CD14-positive monocyte (primary cell): ENCODE results near the gene DPP6. TPM values are rescaled to one million over a fixed set of nuclear protein-coding genes. Genes with fewer than 3 reads are reported as not detected.

Source experiments
- DNase-seq, 3 donors: peaks; one replicate each; pipeline ENCODE4 v3.0.0-alpha.2; 2011 to 2022
- H2AFZ ChIP-seq: 2 replicates; pipeline ENCODE4 v1.6.0; 2012; ENCODE audit warnings: mild to moderate bottlenecking, low read depth, low read length, inconsistent platforms; ENCODE audit not compliant: insufficient read depth, poor library complexity, severe bottlenecking
- H3K27ac ChIP-seq, 2 donors: 1 replicate in 1 of 2; 2 replicates in 1 of 2; pipeline ENCODE4 v1.5.1; 2012 to 2013; ENCODE audit warnings: low read length in 2 of 2, control low read depth in 1 of 2, inconsistent platforms in 1 of 2, low read depth in 1 of 2, mild to moderate bottlenecking in 1 of 2
- H3K27me3 ChIP-seq, 2 donors: one replicate each; pipeline versions ENCODE4 v1.6.0 to v1.6.1; 2011 to 2013; ENCODE audit warnings: low read length in 2 of 2; ENCODE audit not compliant: control insufficient read depth in 2 of 2, insufficient read depth in 2 of 2
- H3K36me3 ChIP-seq, 2 donors: replicated peaks in 1 of 2; 1 replicate in 1 of 2; 2 replicates in 1 of 2; pipeline versions ENCODE4 v1.5.1 to v1.6.1; 2012 to 2013; ENCODE audit warnings: low read length in 2 of 2, control low read depth in 1 of 2, inconsistent platforms in 1 of 2, mild to moderate bottlenecking in 1 of 2; ENCODE audit not compliant: insufficient read depth in 2 of 2, control insufficient read depth in 1 of 2
- H3K4me1 ChIP-seq, 2 donors: 1 replicate in 1 of 2; 2 replicates in 1 of 2; pipeline versions ENCODE4 v1.5.1 to v1.6.1; 2012 to 2013; ENCODE audit warnings: low read length in 2 of 2, control low read depth in 1 of 2, inconsistent platforms in 1 of 2, mild to moderate bottlenecking in 1 of 2, moderate library complexity in 1 of 2; ENCODE audit not compliant: insufficient read depth in 2 of 2, control insufficient read depth in 1 of 2
- H3K4me2 ChIP-seq: replicated peaks from 2 replicates; pipeline ENCODE3; 2012; ENCODE audit warnings: low read length, moderate library complexity, mild to moderate bottlenecking; ENCODE audit not compliant: poor library complexity, severe bottlenecking; ENCODE audit errors: extremely low read depth
- H3K4me3 ChIP-seq, 3 experiments: fragments of 200-600 bp in 1 of 3; sonication (generic) in 1 of 3; replicated peaks in 1 of 3; 1 replicate in 2 of 3; 2 replicates in 1 of 3; pipeline ENCODE4 v1.5.1; 2011 to 2013; ENCODE audit warnings: low read length in 3 of 3, mild to moderate bottlenecking in 3 of 3, control low read depth in 2 of 3, low read depth in 2 of 3, inconsistent platforms in 1 of 3, moderate library complexity in 1 of 3
- H3K79me2 ChIP-seq: 2 replicates; pipeline ENCODE4 v1.6.0; 2012; ENCODE audit warnings: mild to moderate bottlenecking, control low read depth, inconsistent platforms, low read length, moderate library complexity; ENCODE audit not compliant: insufficient read depth
- H3K9ac ChIP-seq: 2 replicates; pipeline ENCODE4 v1.6.0; 2017; ENCODE audit warnings: low read length, mild to moderate bottlenecking; ENCODE audit not compliant: insufficient read depth, poor library complexity, severe bottlenecking
- H3K9me3 ChIP-seq, 2 donors: replicated peaks in 1 of 2; 1 replicate in 1 of 2; 2 replicates in 1 of 2; pipeline versions ENCODE4 v1.5.1 to v1.6.1; 2012 to 2013; ENCODE audit warnings: low read length in 2 of 2, control low read depth in 1 of 2; ENCODE audit not compliant: control insufficient read depth in 1 of 2, insufficient read depth in 1 of 2
- H4K20me1 ChIP-seq: 2 replicates; pipeline ENCODE4 v1.6.0; 2012; ENCODE audit warnings: mild to moderate bottlenecking, low read length, control low read depth, moderate library complexity; ENCODE audit not compliant: insufficient read depth
- H3K27ac Mint-ChIP-seq, 7 donors: one replicate each; pipeline ENCODE4 v1.8.0; 2020; ENCODE audit warnings: mild to moderate bottlenecking in 7 of 7, mixed read lengths in 7 of 7, moderate library complexity in 6 of 7, inconsistent platforms in 2 of 7
- H3K27me3 Mint-ChIP-seq, 3 donors: one replicate each; pipeline ENCODE4 v1.8.0; 2021 to 2022; ENCODE audit warnings: low read depth in 3 of 3, mild to moderate bottlenecking in 3 of 3, mixed read lengths in 3 of 3, moderate library complexity in 3 of 3, inconsistent platforms in 1 of 3
- H3K36me3 Mint-ChIP-seq, 2 donors: one replicate each; pipeline ENCODE4 v1.8.0; 2020; ENCODE audit warnings: mixed read lengths in 2 of 2, inconsistent platforms in 1 of 2, mild to moderate bottlenecking in 1 of 2
- H3K4me1 Mint-ChIP-seq: one replicate; pipeline ENCODE4 v1.8.0; 2020; ENCODE audit warnings: mild to moderate bottlenecking, mixed read lengths
- H3K4me3 Mint-ChIP-seq, 2 donors: one replicate each; pipeline ENCODE4 v1.8.0; 2020; ENCODE audit warnings: mild to moderate bottlenecking in 2 of 2, mixed read lengths in 2 of 2, moderate library complexity in 1 of 2
- H3K9me3 Mint-ChIP-seq, 7 donors: one replicate each; pipeline ENCODE4 v1.8.0; 2020 to 2022; ENCODE audit warnings: mixed read lengths in 7 of 7, mild to moderate bottlenecking in 6 of 7, moderate library complexity in 6 of 7, inconsistent platforms in 2 of 7
- CTCF ChIP-seq: fragments of 200-600 bp; IDR thresholded peaks from one replicate; pipeline ENCODE4 v1.8.0; 2022; ENCODE audit warnings: antibody characterized with exemption, mild to moderate bottlenecking
- WGBS: methylation state at CpG from one replicate; pipeline ENCODE4 v1.1.5; 2013; ENCODE audit warnings: missing lambda C conversion rate; ENCODE audit not compliant: insufficient coverage; 5-methylcytosine and 5-hydroxymethylcytosine counted together
- intact Hi-C, 2 donors: fragments of 100-400 bp; cut with micrococcal nuclease; formaldehyde crosslinking; loops; one replicate each; pipeline versions ENCODE4 v1.15.0 to v1.15.1; 2023
- polyA plus RNA-seq, 3 donors: library from polyadenylated mRNA; depleted of rRNA in 1 of 3; unstranded in 2 of 3; stranded (reverse) in 1 of 3; fragments of 300-500 nt in 2 of 3; fragments of >200 nt in 1 of 3; fragmentation: Illumina TruSeq in 2 of 3; gene quantifications; 1 replicate in 2 of 3; 2 replicates in 1 of 3; pipeline ENCODE4 v1.2.3, GENCODE V29; 2012 to 2021

Gene DPP6
- polyA plus RNA-seq, 3 donors, result not detected

GRCh38 chr7:154857240-154857639, 805.0 kb downstream of the DPP6 start:
- H3K9ac ChIP-seq, result no peak overlapping the region
- Mint-ChIP-seq H3K4me1 (no peaks in the 10 kb centered on the region), H3K27ac (no peak overlapping the region), H3K4me3 (no peak overlapping the region), H3K36me3 (no peaks in the 10 kb centered on the region), H3K27me3 (peaks cover under 1 to 4% (median 2%) of the 10 kb centered on the region in 3 donors), H3K9me3 (peaks cover 6 to 18% (median 7%) of the 10 kb centered on the region in 7 donors)
- H3K4me3 ChIP-seq, result no peak overlapping the region
- no peak overlapping the region for H3K4me2 ChIP-seq
- no peaks in the 10 kb centered on the region for H3K36me3 ChIP-seq
- intact Hi-C loops, result no loop called here
- H3K9me3 ChIP-seq, result peaks cover 4 to 16% of the 10 kb centered on the region in 2 donors
- WGBS, result 80% methylated on average over 3 of the region's 3 CpGs
- no peaks in the 10 kb centered on the region for H3K79me2 ChIP-seq
- no peaks in the 10 kb centered on the region for H3K4me1 ChIP-seq
- TF ChIP-seq CTCF, result no peak
- no peak overlapping the region for H3K27ac ChIP-seq
- H2AFZ ChIP-seq, result no peak overlapping the region
- DNase-seq, result no peak
- no peaks in the 10 kb centered on the region for H3K27me3 ChIP-seq
- no peaks in the 10 kb centered on the region for H4K20me1 ChIP-seq

DNA sequence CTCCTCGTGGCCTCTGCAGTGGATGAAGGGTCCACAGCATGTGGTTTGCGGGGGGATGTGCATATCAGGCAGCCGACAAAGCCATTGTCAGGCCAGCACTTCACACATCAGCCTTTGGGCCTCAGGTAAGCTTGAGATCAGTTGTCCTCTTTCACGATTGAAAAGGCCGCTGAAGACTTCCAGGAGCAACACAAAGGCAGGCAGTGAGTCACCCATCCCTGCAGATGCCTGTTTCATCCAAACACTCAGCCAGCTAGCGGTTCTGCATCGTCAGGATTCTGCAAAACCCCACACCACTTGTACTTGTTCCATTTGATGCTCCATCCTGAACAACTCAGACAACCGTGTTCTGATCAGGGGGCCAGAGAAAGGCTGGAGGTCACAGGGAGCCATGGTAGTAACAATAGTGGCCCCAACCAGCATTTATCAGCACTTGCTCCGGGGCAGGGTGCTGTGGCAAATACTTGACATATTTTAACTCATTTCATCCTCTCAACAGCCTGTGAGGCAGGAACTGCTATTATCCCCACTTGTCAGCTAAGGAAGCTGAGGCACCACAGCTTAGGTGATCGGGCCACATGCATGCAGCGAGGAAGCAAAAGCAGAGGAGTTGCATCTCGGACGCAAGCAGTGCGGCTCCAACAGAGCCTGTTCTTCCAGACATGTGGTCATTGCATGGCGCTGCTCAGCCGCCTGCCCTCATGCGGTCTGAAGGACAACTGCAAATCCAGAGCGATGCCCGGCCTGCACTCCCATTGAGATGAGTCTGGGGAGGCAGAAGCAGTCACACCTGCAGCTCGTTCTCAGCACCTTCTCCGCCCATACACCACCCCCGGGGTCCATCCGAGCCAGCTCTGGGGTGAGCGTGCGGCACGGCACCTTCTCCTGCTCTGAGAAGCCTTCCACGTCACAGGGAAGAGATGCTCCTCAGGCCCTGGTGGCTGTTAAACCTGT, 805.8 kb downstream of the DPP6 start:
- Mint-ChIP-seq H3K36me3 (no peaks in the 10 kb centered on the region), H3K27ac (no peak overlapping the region), H3K4me3 (no peak overlapping the region), H3K4me1 (no peaks in the 10 kb centered on the region), H3K27me3 (peaks cover 0 to 4% (median 2%) of the 10 kb centered on the region in 3 donors), H3K9me3 (peaks cover 0 to 13% (median 4%) of the 10 kb centered on the region in 7 donors)
- Histone ChIP-seq H3K9ac (no peak overlapping the region), H3K79me2 (no peaks in the 10 kb centered on the region), H3K27ac (no peak overlapping the region), H4K20me1 (no peaks in the 10 kb centered on the region), H3K4me1 (no peaks in the 10 kb centered on the region), H3K27me3 (no peaks in the 10 kb centered on the region), H2AFZ (no peak overlapping the region), H3K9me3 (peaks cover 0 to 12% of the 10 kb centered on the region in 2 donors), H3K4me3 (no peak overlapping the region), H3K36me3 (no peaks in the 10 kb centered on the region), H3K4me2 (no peak overlapping the region)
- intact Hi-C loops, result no loop called here
- WGBS, result 94% methylated on average over 26 of the region's 27 CpGs
- no peak for DNase-seq
- TF ChIP-seq CTCF, result no peak
